ENCODE data around the gene B3GNT3.

GRCh38 chr19:17854061-17854460 lies 59.1 kb downstream of the B3GNT3 start:
- no peak for TF ChIP-seq EZH2 (IDR thresholded peaks at IDR 0.05; ENCODE audit: insufficient read depth, poor library complexity, severe bottlenecking)
- TF ChIP-seq EZH2phosphoT487 (IDR thresholded peaks at IDR 0.05; ENCODE audit: insufficient read depth, low read depth): no peak
